GM18873 (cell line): Measurements from ENCODE around the gene KCTD10.

Source experiments
- ATAC-seq: cut with Tn5 transposase; IDR thresholded peaks from one replicate; pipeline ENCODE4 v1.9.1; 2021; ENCODE audit warnings: mild to moderate bottlenecking, moderate library complexity, moderate number of reproducible peaks; ENCODE audit not compliant: unreplicated experiment, low FRiP score

KCTD10 gene

DNA sequence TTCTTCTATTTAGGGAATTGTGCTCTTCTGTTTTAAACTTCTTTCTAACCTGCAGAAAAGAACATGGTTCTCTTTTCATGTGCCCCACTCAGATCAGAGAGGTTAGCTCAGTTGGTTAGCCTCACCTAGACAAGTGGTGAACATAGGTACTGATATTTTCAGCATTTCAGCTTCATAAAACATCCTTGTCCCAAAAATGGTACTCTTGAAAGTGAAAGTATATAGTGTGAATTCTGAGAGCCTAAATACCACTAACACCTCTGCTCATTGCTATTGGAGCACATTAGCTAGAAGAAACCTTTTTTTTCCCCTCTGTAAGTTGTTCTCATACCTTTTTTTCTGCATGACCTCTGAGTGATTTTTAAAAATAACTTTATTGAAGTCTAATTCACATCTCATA, 17.9 kb upstream of the KCTD10 start:
- no peak for ATAC-seq

DNA sequence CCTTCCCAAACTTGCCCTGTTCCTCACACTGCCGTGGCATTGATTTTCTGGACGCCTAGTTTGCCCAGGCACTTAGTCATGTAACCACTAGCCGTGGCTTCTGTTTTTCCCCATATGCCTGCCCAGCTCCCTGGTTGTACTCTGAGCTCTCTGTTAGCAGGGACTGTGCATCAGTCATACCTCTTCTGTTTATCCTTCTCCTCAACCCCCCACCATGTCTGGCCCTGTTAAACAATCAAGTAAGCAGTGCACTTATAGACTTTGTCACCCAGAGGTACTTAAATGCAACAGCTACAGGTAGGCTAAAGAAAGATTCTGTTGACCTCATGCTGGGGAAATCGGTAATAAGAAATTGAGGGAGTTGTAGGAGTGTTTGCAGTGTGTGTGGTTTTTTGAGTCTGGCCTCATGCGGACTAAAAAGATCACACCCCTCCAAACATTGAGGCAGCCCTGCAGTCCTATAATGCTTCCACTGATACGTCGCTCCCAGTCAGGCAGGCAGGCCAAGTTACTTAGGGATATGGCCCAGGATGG, 17.3 kb upstream of the KCTD10 start:
- no peak for ATAC-seq

DNA sequence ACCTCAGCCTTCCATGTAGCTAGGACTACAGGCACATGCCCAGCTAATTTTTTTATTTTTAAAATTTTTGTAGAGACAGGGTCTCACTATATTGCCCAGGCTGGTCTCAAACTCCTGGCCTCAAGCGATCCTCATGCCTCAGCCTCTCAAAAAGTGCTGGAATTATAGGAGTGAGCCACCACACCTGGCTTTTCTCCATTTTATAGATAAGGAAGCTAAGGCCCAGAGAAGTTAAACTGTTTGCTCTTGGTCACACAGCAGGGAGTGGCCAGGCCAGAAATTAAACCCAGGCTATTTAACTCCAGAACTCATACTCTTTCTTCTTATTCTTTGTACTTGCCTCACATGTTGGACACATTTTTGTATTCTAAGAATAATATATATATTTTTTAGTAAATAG, 16.8 kb upstream of the KCTD10 start:
- ATAC-seq, result no peak

DNA sequence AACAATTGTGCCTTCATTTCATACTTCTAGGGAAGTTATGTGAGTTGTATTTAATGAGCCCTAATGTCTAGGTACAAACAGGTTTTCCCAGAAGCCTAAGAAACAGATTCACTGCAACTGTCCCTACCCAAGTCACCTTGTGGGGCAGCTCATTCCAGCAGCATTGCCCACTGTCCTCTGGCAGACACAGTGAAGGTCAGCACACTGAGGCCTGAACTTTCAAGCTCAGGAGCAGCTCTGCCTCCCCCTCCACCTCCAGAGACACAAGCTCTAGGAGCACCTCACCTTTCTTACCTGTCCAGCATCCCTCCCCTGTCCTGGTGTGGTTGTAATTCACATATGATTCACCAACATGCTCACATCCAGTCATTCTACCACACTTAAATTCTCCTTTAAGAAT, 16.0 kb upstream of the KCTD10 start:
- ATAC-seq, result no peak

DNA sequence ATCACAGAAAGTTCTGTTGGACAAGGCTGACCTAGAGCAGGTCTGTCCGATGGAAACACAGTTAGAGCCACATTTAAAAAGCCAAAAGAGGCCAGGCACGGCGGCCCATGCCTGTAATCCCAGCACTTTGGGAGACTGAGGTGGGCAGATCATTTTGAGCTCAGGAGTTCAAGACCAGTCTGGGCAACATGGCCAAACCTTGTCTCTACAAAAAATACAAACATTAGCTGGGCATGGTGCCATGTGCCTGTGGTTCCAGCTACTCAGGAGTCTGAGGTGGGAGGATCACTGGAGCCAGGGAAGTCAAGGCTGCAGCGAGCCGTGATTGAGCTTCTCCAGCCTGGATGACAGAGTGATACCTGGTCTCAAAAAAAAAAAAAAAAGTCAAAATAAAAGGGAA, 15.3 kb upstream of the KCTD10 start:
- ATAC-seq, result no peak

DNA sequence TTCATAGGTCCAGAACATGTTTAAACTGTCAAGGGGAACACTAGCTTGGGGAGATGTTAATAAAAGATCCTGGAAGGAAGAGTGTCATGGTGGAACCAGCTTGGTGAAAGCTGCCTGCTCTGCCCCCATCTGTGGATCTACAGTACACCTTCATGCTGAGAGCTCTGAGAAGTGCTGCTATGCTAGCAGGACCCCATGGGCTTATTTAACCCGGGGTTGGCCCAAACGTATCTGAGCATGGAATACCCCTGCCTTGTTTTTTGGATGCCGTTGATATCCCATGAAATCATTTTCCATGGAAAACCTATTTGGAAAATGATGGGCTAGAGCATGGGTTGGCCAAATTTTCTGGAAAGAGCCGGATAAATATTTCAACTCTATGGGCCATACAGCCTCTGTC, 14.6 kb upstream of the KCTD10 start:
- ATAC-seq, result no peak

DNA sequence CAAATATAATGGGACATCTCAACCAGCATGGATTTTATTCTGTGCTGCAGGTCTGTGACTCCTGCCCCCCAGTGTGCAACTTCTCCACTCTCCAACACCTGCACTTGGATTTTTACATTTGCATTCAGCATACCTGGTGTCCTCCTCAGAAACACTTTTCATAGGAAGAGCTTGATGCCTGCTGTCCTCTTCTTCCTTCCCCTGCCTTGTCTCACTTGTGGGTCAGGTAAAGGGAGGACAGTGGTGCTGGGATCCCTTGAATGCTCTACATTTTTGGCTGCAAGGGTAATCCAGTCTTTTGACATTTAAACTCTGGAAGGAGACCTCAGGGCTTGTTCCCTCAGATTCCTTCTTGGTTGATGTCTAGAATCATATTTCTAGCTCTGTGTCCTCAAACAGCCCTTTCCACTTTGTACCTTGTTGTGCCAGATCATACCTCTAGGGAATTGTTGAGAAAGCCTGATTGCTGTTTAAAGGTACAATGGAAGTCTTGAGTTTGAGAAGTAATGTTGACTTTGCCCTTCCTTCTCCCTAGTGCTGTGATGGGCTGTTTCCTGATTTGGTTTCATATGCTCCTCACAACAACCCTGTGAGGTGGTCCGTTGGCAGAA, 13.0 kb upstream of the KCTD10 start:
- ATAC-seq, result no peak

DNA sequence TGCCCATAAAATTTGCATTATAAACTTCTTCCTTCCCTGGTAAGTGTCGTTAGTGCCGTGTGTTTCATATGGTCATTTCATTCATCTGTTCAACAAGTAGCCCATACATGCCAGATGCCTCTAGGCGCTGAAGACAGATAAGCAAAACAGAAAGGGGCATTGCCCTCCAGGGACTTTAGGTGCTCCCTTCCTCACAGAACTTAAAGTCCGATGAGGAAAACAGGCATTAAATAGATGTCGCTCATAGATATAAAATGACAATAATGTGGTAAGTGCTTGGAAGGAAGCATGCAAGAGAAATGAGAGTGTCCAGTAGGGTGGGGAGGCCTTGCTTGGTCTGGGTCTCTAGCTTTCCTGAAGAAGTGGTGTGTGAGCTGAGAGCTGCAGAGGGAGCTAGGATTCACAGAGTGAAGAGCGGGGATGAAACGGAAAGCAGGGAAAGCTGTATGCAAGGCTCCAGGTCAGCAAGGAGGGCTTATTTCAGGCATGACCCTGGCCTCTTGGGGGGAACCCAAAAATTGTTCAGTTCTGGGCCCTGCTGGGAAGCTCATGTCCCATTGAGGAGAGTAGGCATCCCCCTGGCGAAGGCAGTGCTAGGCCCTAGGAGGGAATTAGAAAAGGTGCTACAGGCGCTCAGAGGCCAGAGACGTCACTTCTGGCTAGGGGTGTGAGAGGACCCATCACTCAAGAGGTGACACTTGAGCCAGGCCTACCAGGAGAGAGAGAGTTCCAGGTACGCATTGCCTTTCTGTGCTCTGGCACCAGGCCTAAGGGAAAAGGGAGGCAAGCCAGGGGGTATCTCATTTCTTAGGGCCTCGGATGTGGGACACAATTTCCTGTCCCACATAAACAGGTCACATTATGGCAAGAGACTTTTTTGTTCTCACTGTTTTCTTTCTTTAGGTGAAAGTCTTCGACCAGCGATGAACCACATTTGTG, 12.2 kb upstream of the KCTD10 start:
- ATAC-seq, result no peak

DNA sequence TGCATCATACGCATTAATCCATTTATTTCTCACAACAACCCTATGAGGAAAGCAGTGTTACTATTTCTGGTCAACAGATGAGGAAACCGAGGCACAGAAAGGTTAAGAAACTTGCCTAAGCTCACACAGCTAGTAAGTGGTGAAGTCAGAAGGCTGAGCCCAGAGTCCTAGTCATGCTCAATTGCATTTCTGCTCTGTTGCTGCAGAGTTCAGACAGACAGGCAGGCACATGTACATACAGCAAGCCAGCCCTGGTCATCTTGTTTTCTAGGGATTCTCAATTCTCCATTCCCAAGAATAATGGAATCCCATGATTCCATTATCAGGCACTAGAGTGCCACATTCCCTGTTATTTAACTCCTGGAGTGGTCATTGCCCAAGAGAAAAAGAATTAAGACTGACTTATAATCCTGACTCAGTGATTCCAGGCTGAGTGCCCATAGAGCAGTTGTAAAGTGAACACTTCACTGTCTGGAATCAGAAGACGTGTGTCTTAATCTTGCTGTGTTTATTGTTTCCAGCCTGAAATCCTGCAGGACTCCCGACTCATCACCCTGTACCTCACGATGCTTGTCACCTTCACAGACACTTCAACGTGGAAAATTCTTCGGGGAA, 11.1 kb upstream of the KCTD10 start:
- ATAC-seq, result no peak

DNA sequence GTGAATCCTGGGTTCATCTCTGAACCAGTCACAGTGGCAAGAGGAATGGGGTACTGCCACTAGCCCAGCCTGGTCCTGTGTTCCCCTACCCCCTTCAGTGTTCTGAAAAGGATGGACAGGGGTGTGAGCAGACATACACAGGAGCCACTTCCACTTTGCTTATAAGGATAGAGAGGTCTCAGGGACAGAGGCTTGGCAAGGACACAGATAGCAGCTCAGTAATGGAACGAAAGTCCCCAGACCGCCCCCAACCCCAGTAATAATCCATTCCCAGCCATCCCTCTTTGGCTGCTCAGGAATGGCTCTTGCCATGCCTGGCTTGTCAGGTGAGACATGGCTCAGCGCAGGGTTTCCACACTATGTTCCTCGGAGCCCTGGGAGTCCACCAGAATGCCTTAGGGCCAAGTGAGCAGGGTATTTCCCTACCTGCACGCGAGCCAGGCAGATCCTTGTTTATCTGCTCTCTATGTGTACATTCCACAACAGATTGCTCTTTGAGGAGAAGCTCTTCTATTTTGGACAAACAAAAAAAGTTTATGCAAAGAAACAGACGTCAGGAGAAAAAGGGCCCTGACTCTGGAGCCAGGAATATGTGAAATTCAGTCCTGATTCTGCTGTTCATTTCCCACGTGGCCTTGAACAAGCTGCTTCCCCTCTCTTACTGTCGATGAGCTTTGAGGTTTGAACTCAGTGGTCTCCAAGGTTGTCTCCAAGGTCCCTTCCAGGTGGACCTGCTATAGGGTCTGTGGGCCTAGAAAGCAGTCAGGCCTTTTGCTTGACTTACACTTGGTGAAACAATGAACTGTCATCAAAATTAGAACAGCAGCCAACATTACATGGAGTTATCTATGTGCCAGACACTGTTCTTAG, 10.3 kb upstream of the KCTD10 start:
- no peak for ATAC-seq

DNA sequence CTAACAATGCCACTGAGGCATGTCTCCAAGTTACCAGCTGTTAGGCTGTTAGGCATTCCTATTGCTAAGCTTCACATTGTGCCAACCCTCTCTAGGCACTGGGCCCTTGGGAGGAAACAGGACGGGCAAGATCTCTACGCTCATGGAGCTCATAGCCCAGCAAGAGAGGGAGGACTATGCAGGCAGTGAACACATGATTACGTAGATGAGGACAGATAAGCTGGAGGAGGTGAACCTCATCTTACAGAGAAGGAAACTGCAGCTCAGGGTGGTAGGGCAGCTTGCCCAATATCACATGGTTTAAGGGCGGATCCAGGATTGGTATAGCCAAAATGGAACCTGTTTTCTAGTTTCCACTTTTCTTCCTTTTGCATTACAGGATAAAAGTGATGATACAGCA, 8.1 kb upstream of the KCTD10 start:
- ATAC-seq, result no peak

DNA sequence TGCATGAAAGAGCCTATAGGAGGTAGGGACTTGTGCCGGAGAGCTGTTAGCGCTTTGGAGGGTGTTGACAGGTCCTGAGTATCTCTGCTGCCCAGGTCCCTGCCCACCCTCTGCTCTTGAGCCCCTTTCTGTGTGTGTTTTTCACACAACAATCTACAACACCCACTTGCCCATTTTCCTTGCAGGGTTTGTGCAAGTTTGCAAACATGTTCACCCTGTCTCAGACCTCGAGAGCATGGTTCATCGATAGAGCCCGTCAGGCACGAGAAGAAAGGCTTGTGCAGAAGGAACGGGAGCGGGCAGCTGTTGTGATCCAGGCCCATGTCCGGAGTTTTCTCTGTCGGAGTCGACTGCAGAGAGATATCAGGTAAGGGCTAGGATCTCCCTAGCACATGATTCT, 6.2 kb upstream of the KCTD10 start:
- no peak for ATAC-seq

DNA sequence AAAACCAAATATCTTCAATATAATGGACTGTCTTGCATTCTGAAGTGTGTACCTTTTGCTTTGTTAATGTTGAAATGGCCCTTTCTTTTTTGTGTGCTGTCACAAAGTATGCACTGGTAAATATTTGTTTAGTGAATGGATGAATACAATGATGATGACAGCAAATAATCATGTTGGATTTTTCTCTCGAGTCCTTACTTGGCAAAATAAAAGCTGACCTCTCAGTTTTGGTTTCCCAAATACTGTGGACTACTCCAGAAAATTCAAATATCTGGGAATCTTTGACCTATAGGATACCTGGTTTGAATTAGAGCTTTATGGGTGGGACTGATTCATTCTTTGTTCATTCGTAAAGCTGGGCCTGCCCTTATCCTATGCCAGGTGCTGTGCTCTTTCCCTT, 5.8 kb upstream of the KCTD10 start:
- ATAC-seq, result no peak

DNA sequence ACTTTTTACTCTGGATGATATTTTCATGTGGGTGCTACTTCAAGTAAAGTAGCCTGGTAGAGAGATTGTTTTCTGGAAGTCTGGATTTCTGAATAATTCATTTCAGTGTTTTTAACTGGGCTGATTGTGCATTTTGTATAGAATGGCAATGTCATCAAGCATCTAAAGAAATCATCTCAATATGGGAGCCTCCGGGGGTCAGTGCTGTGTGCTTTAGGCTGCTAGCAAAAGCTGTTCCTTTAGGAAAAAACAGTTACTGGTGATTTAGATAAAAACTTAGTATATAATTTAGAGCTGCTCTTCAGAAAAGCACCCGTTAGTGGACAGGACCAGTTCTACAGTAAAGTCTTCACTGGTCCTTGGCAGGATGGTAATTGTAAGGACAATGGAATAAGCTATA, 5.4 kb upstream of the KCTD10 start:
- no peak for ATAC-seq

DNA sequence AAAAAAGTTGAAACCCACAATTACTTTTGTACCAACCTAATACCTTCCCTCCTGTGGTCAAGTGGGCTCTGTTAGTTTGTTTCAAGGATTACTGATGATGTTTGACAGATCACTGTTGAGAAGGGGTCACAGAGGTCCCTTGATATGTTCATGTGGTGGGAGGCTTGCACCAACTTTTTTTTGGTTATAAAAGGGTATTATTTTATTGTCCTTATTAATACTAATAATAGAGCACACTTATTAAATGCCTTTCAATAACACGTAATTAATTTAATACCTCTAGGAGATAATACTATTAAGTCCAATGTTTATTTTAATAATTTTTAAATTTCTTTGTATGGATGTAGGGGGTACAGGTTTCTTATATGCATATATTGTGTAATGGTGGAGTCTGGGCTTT, 4.8 kb upstream of the KCTD10 start:
- ATAC-seq, result no peak

DNA sequence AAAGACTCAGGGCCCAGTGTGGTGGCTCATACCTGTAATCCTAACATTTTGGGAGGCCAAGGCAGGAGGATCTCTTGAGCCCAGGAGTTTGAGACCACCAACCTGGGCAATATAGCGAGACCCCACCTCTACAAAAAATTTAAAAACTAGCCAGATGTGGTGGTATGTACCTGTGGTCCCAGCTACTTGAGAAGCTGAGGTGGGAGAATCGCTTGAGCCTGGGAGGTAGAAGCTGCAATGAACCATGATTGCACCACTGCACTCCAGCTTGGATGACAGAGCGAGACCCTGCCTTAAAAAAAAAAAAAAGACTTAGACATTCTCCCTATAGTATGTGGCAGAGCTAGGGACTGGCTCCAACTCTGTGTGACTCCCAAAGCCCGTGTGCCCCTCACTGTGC, 3.3 kb upstream of the KCTD10 start:
- no peak for ATAC-seq

DNA sequence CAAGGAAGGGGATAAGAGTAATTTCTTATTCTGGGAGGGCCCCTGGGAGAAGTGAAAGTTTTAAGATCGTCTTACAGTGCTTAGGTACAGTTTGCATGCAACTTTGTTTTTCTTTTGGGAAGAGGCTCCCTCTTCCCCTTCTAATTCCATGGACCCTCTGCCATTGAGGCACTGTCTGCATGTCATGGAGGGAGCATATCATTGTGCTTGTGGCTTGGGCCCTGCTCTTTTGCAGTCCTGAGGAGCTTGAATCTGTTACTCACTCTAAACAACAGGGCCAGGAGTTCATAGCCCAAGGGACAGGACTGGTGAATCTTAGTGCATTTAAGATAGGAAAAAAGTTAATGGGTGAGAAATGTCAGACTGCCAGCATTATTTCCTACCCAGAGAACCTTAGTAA, 2.7 kb upstream of the KCTD10 start:
- no peak for ATAC-seq

DNA sequence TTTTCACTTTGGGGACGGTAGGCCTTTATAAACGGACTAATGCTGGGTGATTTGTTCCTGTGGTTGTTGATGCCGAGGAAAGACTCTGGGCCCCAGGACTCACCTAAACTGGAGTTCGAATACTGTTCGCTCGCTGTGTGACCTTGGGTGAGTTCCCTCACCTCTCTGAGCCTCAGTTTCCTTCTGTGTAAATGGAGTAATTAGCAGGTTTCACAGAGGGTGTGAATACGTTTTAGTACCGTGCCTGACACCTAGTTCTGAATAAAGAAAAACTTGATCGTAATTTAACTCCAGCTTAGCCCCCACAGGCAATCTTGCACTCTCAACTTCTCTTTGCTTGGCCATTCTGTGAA, 839 bp upstream of the KCTD10 start:
- ATAC-seq, result no peak

DNA sequence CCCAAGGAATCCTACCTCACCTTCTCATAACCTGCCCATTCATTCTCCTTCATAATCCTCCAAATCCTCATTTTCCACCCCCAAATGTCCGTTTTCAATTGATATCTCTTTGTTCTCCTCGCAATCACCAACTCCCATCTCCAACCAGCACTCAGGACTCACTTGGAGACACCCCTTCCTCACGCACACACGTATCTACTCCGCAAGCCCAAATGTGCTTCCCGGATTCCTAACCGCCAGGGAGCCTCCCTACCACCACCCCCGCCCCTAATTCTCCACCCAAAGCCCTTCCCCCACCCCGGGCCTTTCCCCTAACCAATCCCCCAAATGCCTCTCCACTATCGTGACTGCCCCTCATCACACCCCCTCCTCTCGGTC, 304 bp downstream of the KCTD10 start:
- no peak for ATAC-seq

DNA sequence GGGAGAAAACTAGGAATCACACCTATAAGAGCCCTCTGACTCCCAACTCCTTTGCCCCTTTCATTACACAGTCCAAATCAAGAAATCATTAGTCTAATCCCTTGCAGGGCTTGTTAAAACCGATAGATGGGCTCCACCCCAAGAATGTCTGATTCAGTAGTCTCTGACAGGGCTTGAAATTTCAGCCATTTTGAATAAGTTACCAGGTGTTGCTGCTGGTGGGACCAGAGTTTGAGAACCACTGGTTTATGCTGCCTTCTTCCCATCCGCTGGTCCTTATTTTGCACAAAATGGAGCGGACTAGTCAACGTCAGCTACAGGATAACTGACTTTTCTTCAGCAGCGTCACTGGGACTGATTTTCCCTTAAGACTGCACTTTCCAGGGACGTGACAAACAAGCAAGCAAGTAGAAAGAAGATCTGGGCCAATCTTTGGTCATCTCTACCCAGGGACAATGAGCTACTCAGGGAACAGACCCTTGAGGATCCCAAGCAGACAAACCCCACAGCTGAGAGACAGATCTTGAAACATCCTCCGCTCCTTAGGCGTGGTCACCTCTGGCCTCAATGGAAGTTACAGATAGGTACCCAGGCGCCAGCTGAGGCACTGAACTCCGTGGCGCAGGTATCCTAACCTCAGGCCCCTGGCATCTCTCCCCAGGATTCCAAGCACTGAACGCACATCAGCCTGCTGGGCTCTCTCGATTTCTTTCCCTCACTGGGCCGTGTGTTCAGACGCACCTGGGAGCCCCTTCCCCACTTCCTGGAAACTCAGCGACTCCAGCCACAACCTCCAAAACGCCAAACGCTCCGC, 900 bp downstream of the KCTD10 start:
- no peak for ATAC-seq
